ENCODE measurements around the gene NAA11. TPM values are rescaled to one million over a fixed set of nuclear protein-coding genes. Genes with fewer than 3 reads are reported as not detected.

NAA11 gene
- not detected for total RNA-seq
- long read RNA-seq, result 0 reads

GRCh38 chr4:79325864-79326328 lies at the start of gene NAA11:
Gene NAA11 (minus strand): TSS chr4:79326061. CDS start chr4:79325877, 184 bp downstream.
- no peak for DNase-seq (ENCODE audit: low spot score)

- DNase-seq (ENCODE audit: low spot score), result no peak
Observed at GRCh38 chr4:79370026-79370425, 44.2 kb upstream of the NAA11 start.

- no peak for DNase-seq (ENCODE audit: low spot score)
Observed at GRCh38 chr4:79367096-79367495, 41.2 kb upstream of the NAA11 start.

- no peak for DNase-seq (ENCODE audit: low spot score)
Observed at GRCh38 chr4:79366422-79366821, 40.6 kb upstream of the NAA11 start.

- DNase-seq (ENCODE audit: low spot score), result no peak
Observed at GRCh38 chr4:79364061-79364460, 38.2 kb upstream of the NAA11 start.

GRCh38 chr4:79362626-79363025 lies 36.8 kb upstream of the NAA11 start:
- DNase-seq (ENCODE audit: low spot score), result no peak

GRCh38 chr4:79360006-79360405 lies 34.1 kb upstream of the NAA11 start:
- no peak for DNase-seq (ENCODE audit: low spot score)

GRCh38 chr4:79358438-79358837 lies 32.6 kb upstream of the NAA11 start:
- DNase-seq (ENCODE audit: low spot score), result no peak

- no peak for DNase-seq (ENCODE audit: low spot score)
Observed at GRCh38 chr4:79357365-79357764, 31.5 kb upstream of the NAA11 start.

- no peak for DNase-seq (ENCODE audit: low spot score)
Observed at GRCh38 chr4:79353075-79353474, 27.2 kb upstream of the NAA11 start.

GRCh38 chr4:79348405-79348804 lies 22.5 kb upstream of the NAA11 start:
- no peak for DNase-seq (ENCODE audit: low spot score)

GRCh38 chr4:79341893-79342653 lies 16.2 kb upstream of the NAA11 start:
- DNase-seq (ENCODE audit: low spot score), result no peak

GRCh38 chr4:79340568-79340967 lies 14.7 kb upstream of the NAA11 start:
- no peak for DNase-seq (ENCODE audit: low spot score)

GRCh38 chr4:79338148-79338547 lies 12.3 kb upstream of the NAA11 start:
- DNase-seq (ENCODE audit: low spot score), result no peak

GRCh38 chr4:79334783-79335182 lies 8.9 kb upstream of the NAA11 start:
- DNase-seq (ENCODE audit: low spot score), result no peak

- DNase-seq (ENCODE audit: low spot score), result no peak
Observed at GRCh38 chr4:79334341-79334740, 8.5 kb upstream of the NAA11 start.

GRCh38 chr4:79331126-79331876 lies 5.4 kb upstream of the NAA11 start:
- no peak for DNase-seq (ENCODE audit: low spot score)

GRCh38 chr4:79330720-79331119 lies 4.9 kb upstream of the NAA11 start:
- DNase-seq (ENCODE audit: low spot score), result no peak

- DNase-seq (ENCODE audit: low spot score), result no peak
Observed at GRCh38 chr4:79325436-79325835, 425 bp downstream of the NAA11 start.

- no peak for DNase-seq (ENCODE audit: low spot score)
Observed at GRCh38 chr4:79319975-79320374, 5.9 kb downstream of the NAA11 start.

- no peak for DNase-seq (ENCODE audit: low spot score)
Observed at GRCh38 chr4:79317711-79318110, 8.2 kb downstream of the NAA11 start.

GRCh38 chr4:79315891-79316290 lies 10.0 kb downstream of the NAA11 start:
- no peak for DNase-seq (ENCODE audit: low spot score)

- DNase-seq (ENCODE audit: low spot score), result no peak
Observed at GRCh38 chr4:79311279-79311678, 14.6 kb downstream of the NAA11 start.

All from mesenteric fat pad (tissue), 1 donor.